HG03575 (cell line): ENCODE results near the gene FURIN.
"Not testable (repeated sequence)": the region's sequence is repeated elsewhere in the genome, so short reads cannot be mapped to it uniquely, and the experiment has no call there.

Experiments used
- ATAC-seq: cut with Tn5 transposase; IDR thresholded peaks from one replicate; pipeline ENCODE4 v1.9.1; 2021; ENCODE audit not compliant: unreplicated experiment, insufficient number of reproducible peaks, low FRiP score; ENCODE audit errors: extremely low read depth

The FURIN gene

DNA sequence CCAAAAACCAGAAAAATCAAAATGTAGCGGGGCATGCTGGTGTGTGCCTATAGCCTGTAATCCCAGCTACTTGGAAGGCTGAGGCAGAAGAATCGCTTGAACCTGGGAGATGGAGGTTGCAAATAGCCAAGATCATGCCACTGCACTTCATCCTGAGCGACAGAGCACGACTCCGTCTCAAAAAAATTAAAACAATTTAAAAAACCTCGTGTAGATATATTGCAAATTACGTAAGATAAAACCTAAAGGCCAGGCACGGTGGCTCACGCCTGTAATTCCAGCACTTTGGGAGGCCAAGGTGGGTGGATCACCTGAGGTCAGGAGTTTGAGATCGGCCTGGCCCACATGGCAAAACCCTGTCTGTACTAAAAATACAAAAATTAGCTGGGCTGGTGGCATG lies 58.4 kb downstream of the FURIN start:
- not testable (repeated sequence) for ATAC-seq

DNA sequence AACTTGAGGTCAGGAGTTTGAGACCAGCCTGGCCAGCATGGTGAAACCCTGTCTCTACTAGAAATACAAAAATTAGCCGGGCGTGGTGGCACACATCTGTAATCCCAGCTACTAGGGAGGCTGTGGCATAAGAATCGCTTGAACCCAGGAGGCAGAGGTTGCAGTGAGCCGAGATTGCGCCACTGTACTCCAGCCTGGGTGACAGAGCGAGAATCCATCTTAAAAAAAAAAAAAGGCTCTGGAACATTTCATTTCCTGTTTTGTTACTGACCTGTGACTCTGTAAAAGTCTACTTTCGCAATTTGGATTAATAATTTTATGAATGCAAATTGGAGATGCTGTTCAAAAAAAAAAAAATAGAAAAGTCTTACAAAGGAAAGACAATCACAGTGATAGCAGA lies 59.7 kb downstream of the FURIN start:
- not testable (repeated sequence) for ATAC-seq

DNA sequence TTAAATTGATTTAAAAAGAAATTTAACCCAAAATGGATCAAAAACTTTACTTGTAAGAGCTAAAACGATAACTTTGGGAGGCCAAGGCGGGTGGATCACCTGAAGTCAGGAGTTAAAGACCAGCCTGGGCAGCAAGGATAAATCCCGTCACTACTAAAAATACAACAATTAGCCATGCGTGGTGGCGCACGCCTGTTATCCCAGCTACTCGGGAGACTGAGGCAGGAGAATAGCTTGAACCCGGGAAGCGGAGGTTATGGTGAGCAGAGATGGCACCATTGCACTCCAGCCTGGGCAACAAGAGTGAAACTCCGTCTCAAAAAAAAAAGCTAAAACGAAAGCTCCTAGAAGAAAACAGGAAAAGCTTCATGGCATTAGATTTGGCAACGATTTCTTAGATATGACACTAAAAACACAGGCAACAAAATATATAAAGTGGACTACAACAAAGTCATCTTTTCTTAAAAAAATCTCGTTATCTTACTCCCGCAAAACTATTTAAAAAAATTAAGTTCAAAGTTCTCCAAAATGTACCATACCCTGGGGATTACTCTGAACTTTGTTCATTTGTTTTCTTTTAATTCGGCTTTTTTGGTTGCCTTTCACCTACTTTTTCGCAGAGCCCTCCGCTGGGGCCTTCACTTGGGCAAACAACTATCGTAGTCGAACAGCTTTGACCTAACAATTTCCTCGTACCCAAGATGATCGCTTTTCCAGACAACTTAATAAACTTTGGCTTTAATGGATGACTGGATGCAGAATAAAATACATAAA lies 61.0 kb downstream of the FURIN start:
- ATAC-seq, result no peak

DNA sequence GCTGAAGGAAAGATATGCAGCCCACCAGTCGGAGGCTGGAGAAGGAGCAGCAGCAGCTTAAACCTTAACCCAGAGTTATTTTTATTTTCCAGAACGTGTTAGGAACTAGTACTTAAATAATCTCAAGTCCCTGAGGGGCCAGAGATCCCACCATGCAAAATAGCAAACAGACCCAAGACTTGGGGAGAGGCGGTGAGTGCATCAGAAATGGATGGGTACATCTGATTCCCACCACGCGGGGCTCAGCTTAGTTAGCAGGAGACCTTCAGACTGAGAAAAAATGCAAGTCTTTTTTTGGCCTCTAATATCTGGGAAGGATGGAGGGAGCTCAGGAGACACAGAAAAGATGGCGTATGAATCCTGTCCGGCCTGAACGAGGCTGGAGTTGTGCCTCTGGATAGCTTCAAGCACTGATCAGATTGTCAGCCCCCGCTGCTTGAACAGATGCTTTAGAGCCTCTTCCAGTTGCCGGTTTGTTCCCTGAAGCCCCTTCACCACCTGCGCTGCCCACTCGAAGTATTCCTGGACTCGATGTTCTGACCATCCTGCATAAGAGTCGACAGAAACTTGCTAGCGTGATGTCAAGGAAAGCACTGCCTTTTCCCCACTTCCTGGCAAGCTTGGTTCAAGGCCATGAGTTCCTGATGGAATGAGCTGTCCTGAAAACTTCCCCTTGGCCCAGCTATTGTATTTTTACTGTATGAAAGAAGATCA lies 62.6 kb downstream of the FURIN start:
- no peak for ATAC-seq

DNA sequence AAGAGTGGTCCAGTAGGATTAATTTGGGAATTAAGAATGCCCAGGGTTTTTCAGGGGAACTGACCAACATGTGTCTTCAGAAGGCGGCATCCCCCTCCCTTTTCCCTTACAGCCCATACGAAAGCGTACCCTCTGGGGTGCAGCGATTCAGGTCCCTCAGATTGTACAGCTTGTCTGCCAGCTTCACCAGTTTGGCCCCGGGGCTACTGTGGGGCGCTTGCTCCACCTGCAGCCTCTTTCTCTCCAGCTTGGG lies 63.1 kb downstream of the FURIN start:
- ATAC-seq, result no peak

- ATAC-seq, result peak; percentile 40
These were observed 63.7 kb downstream of the FURIN start, which contains the start of gene HDDC3 for GRCh38 chr15:90931828-90932659. HDDC3 (minus strand) TSS chr15:90932549; CDS start chr15:90932540, 9 bp downstream.

GRCh38 chr15:90932660-90932991 lies 64.2 kb downstream of the FURIN start:
- no peak for ATAC-seq
